OCI-LY7 (cell line): Measurements from ENCODE around the gene GLCE.

ENCODE experiments used
- CTCF ChIP-seq: fragments of 200-600 bp; sonication (generic); conservative IDR thresholded peaks from 2 replicates; pipeline ENCODE4 v1.5.1; 2014; ENCODE audit warnings: mild to moderate bottlenecking, antibody characterized with exemption, low read length, moderate library complexity, mixed read lengths
- EZH2phosphoT487 ChIP-seq: fragments of 200-600 bp; sonication (generic); IDR thresholded peaks from 2 replicates; pipeline ENCODE4 v1.6.1; 2018; ENCODE audit warnings: low read depth, borderline replicate concordance, mild to moderate bottlenecking, mixed run types, antibody characterized with exemption, low read length, moderate library complexity, mixed read lengths

- no peak for TF ChIP-seq EZH2phosphoT487
- TF ChIP-seq CTCF, result no peak
Observed at GRCh38 chr15:69117431-69117871, 43.0 kb upstream of the GLCE start.
